Raji (cell line): ENCODE data around the gene CIB1.
A peak's percentile ranks its signal among the peaks of the same experiment; 100 is the strongest.

Experiments
- POLR2A ChIP-seq: IDR thresholded peaks from 2 replicates; pipeline ENCODE4 v1.6.1; 2011; ENCODE audit warnings: low read depth, low read length, control low read depth; ENCODE audit not compliant: insufficient read depth

CIB1 gene

GRCh38 chr15:90241343-90242192 is 7.8 kb upstream of the CIB1 start:
- TF ChIP-seq POLR2A = no peak

GRCh38 chr15:90240856-90241255 is 7.1 kb upstream of the CIB1 start:
- TF ChIP-seq POLR2A = no peak

GRCh38 chr15:90239371-90239770 is 5.6 kb upstream of the CIB1 start:
- no peak for TF ChIP-seq POLR2A

- TF ChIP-seq POLR2A = peak; percentile 93
Measured at GRCh38 chr15:90234096-90234988, 601 bp upstream of the CIB1 start, which contains the start of gene GDPGP1. TSS of gene GDPGP1 (plus strand) at chr15:90234209. CDS start at chr15:90240909, 6,700 bp downstream.

GRCh38 chr15:90232941-90233386 is 777 bp downstream of the CIB1 start:
- no peak for TF ChIP-seq POLR2A

GRCh38 chr15:90232196-90232595 is 1.5 kb downstream of the CIB1 start:
- TF ChIP-seq POLR2A = 0 out of 2 replicates have a peak, but pooled peaks have one; percentile 11

GRCh38 chr15:90231028-90232017 is 2.4 kb downstream of the CIB1 start:
- no peak for TF ChIP-seq POLR2A

- no peak for TF ChIP-seq POLR2A
Measured at GRCh38 chr15:90230610-90231009, 3.1 kb downstream of the CIB1 start.

- no peak for TF ChIP-seq POLR2A
Measured at GRCh38 chr15:90230071-90230494, 3.7 kb downstream of the CIB1 start.

GRCh38 chr15:90228960-90229359 is 4.8 kb downstream of the CIB1 start:
- TF ChIP-seq POLR2A = no peak

GRCh38 chr15:90227816-90228772 is 5.6 kb downstream of the CIB1 start:
- 0 out of 2 replicates have a peak, but pooled peaks have one; percentile 16 for TF ChIP-seq POLR2A

- no peak for TF ChIP-seq POLR2A
Measured at GRCh38 chr15:90227336-90227735, 6.4 kb downstream of the CIB1 start.
